Activated CD8-positive, alpha-beta T cell treated with anti-CD3 and anti-CD28 coated beads, Interleukin-2, amount 10 ng/mL, durations not matched to agents 7 days and 5 days (primary cell): Measurements from ENCODE around the gene FARP2. TPM values are rescaled to one million over a fixed set of nuclear protein-coding genes. Genes with fewer than 3 reads are reported as not detected.
A peak's percentile ranks its signal among the peaks of the same experiment; 100 is the strongest.
"Not testable (repeated sequence)": the region's sequence is repeated elsewhere in the genome, so short reads cannot be mapped to it uniquely, and the experiment has no call there.

Source experiments
- ATAC-seq: fragments of 150-1000 bp; cut with Tn5 transposase; one replicate; pipeline ENCODE4 v1.10.0; 2021; ENCODE audit warnings: moderate library complexity
- CTCF ChIA-PET: fragments of 350-600 bp; sonication (Branson Sonifier 250); formaldehyde crosslinking; loops from one replicate; lab custom pipeline; 2021; ENCODE audit warnings: antibody characterized with exemption; lab: Charles Lee
- POLR2A ChIA-PET: fragments of 350-600 bp; sonication (Branson Sonifier 250); formaldehyde crosslinking; loops from one replicate; lab custom pipeline; 2021; ENCODE audit warnings: antibody characterized with exemption; lab: Charles Lee
- DNase-seq: peaks from one replicate; pipeline ENCODE4 v3.0.0-alpha.2; 2020
- H3K27ac Mint-ChIP-seq: one replicate; pipeline ENCODE4 v1.8.0; 2021; ENCODE audit warnings: mild to moderate bottlenecking, mixed read lengths
- H3K27me3 Mint-ChIP-seq: one replicate; pipeline ENCODE4 v1.8.0; 2021; ENCODE audit warnings: low read depth, mixed read lengths
- H3K36me3 Mint-ChIP-seq: one replicate; pipeline ENCODE4 v1.8.0; 2021; ENCODE audit warnings: low read depth, mixed read lengths
- H3K4me1 Mint-ChIP-seq: one replicate; pipeline ENCODE4 v1.8.0; 2021; ENCODE audit warnings: low read depth, mixed read lengths
- H3K4me3 Mint-ChIP-seq: one replicate; pipeline ENCODE4 v1.8.0; 2021; ENCODE audit warnings: mild to moderate bottlenecking, mixed read lengths
- H3K9me3 Mint-ChIP-seq: one replicate; pipeline ENCODE4 v1.8.0; 2022; ENCODE audit warnings: mixed read lengths; ENCODE audit not compliant: insufficient read depth
- total RNA-seq, 2 experiments: library from RNA; stranded (reverse); gene quantifications; one replicate each; pipeline ENCODE4 v1.2.3, GENCODE V29; 2021

The FARP2 gene
- total RNA-seq, 2 experiments from 2014 or later: 19.3 to 22.7 TPM

DNA sequence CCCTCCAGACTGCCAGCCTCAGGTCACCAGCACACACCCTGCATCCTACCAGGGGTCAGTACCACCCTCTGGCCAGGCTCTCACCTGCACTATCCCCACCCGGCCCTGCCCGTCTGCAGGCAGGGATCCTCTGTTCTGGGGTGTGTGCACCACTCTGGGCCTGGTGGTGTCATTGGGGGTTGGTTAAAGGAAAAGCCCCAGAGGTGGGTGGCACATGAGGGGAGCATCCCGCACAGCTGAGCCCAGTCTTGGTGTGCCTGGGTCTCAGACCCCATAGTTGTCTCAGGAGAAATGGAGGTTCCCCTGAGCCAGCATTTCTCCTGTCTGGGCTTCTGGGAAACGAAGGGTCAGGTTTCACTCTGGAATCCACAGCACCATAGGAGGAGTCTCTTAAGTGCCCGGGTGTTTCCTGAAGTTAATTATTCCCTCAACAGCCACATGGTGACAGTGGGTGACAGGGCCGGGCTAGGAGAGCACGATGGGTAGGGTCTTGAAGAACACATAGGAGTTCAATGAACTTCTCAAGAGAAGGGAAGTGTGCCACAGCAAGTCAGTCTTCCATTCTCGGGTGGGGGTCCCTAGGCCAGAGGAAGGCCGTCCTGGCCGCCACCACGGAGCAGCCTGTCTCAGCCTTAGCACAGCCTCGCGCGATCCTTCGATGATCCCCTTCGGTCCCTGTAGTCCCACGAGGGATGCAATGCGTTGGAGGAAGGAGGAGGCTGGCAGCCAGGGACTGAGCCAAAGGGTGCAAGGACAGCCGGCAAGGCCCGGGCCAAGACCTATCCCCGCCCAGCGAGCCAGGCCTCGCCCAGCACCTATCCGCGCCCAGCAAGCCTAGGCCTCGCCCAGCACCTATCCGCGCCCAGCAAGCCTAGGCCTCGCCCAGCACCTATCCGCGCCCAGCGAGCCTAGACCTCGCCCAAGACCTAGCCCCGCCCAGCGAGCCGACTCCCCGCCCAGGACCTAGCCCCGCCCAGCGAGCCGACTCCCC lies 1.1 kb upstream of the FARP2 start:
- peaks cover 38% of the 10 kb centered on the region for H3K36me3 Mint-ChIP-seq
- POLR2A ChIA-PET: no interaction called here
- H3K4me3 Mint-ChIP-seq: no peak overlapping the region

DNA sequence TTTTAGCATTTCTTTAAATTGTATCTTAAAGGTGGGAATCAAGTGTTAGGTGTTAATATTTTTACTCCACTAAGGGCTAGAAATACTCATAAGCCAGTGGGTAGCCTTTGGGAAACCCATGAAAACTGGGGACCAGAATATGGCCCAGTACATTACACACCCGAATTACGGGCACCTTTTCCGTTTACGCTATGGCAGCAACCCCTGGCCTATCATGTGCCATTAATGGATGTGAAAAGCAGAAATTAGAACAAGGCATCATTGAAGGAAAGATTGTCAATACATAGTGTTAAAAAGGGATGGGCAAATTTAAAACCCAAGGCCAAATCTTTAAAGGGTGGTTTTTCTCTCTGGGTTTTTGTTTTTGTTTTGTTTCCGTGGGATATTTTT lies 781 bp downstream of the FARP2 start:
- no peaks in the 10 kb centered on the region for H3K9me3 Mint-ChIP-seq
- no peaks in the 10 kb centered on the region for H3K27me3 Mint-ChIP-seq
- peaks cover 27% of the 10 kb centered on the region for H3K36me3 Mint-ChIP-seq
- DNase-seq (no peak), ATAC-seq (no peak)
- ChIA-PET POLR2A (no interaction called here), CTCF (no interaction called here)
- H3K27ac Mint-ChIP-seq: peak overlapping the region; percentile 80
- peaks cover 27% of the 10 kb centered on the region for H3K4me1 Mint-ChIP-seq
- H3K4me3 Mint-ChIP-seq: peak overlapping the region; percentile 71

More for the DNA sequence above, 1.1 kb upstream of the FARP2 start:
- CTCF ChIA-PET: no interaction called here
- Mint-ChIP-seq H3K9me3 (no peaks in the 10 kb centered on the region), H3K27ac (peak overlapping the region; percentile 69), H3K4me1 (peaks cover 27% of the 10 kb centered on the region), H3K27me3 (no peaks in the 10 kb centered on the region)
- ATAC-seq (peak; percentile 28), DNase-seq (peak; percentile 75)

DNA sequence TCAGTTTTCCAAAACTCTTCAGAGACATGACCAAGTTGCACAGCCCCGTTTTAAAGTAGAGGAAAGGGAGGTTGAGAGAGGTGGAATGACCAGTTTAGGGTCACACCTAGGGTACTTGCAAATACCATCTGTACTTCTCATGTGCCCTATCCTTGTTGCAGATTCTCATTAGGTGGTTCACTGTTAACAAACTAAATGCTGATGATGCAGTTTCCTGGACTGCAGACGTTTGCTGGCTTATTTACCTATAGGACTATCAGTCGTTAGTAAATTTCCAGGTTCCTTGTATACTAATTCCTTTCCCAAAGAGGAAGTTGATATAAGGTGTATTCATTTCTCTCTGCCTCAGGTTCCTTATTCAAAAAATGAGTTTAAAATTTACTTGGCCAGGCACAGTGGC lies 1.4 kb downstream of the FARP2 start:
- DNase-seq (no peak), ATAC-seq (no peak)
- peak overlapping the region; percentile 71 for H3K4me3 Mint-ChIP-seq
- H3K27me3 Mint-ChIP-seq: no peaks in the 10 kb centered on the region
- H3K9me3 Mint-ChIP-seq: no peaks in the 10 kb centered on the region
- peaks cover 22% of the 10 kb centered on the region for H3K36me3 Mint-ChIP-seq
- ChIA-PET POLR2A (no interaction called here), CTCF (no interaction called here)
- peaks cover 24% of the 10 kb centered on the region for H3K4me1 Mint-ChIP-seq
- no peak overlapping the region for H3K27ac Mint-ChIP-seq

DNA sequence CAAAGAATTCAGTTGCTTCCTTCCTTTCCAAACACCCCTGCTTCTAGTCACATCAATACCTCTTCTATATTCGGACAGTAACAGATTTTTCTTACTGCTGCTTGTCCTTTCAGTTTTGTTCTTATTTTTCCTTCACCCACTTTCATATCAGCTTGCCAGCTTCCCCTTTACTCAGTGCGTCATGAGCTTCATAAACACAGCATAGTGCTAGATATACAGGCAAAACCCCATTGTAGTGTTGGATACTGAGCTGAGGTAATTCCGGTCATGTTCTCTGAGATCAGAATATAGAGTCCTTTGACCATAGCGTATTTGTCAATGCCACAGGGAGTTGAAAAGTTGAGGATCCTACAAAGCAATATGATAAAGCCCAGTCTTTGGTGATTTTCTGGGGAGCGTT lies 2.4 kb downstream of the FARP2 start:
- CTCF ChIA-PET: no interaction called here
- no peak overlapping the region for H3K4me3 Mint-ChIP-seq
- no peak for ATAC-seq

DNA sequence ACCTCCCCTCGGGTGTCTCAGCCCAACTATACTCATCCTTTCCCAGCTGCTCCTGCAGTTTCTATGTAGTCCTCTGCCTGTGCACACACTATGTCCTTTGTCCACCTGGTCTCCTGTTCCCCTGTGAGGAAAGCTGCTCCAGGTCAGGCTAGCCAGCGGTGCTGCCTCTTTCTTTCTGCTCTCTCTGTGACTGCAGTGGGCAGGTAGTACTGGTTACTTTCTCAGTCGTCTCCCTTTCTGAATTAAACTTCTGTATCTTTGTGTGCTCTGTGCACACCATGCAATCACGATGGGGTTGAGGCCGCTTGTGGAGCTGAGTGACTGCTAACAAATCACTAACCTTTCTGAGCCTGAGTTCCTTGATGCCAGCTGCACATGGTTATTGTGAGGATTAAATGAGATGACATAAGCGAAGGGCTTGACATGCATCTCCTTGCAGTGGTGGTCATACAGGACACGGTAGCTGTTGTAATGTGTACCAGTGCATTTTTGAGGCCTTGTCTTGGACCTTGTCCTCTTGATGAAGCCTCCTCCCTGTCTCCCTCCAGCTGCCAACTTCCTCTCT lies 3.5 kb downstream of the FARP2 start:
- H3K27me3 Mint-ChIP-seq: no peaks in the 10 kb centered on the region
- ChIA-PET CTCF (interaction anchor here (1.0 kb wide), 1 partner anchor 300 kb away, joined by 3 read pairs; no protein-coding TSS in a partner anchor), POLR2A (no interaction called here)
- H3K4me1 Mint-ChIP-seq: peaks cover 26% of the 10 kb centered on the region
- ATAC-seq: no peak
- DNase-seq: no peak
- H3K4me3 Mint-ChIP-seq: no peak overlapping the region
- H3K36me3 Mint-ChIP-seq: peaks cover 5% of the 10 kb centered on the region
- H3K9me3 Mint-ChIP-seq: no peaks in the 10 kb centered on the region
- H3K27ac Mint-ChIP-seq: no peak overlapping the region

More for the DNA sequence above, 2.4 kb downstream of the FARP2 start:
- POLR2A ChIA-PET: interaction anchor here (0.6 to 0.7 kb wide), 2 partner anchors 42 to 737 kb away, joined by 3 read pairs; partner anchors contain the start of gene SEPTIN2
- DNase-seq: no peak
- Mint-ChIP-seq H3K27ac (no peak overlapping the region), H3K4me1 (peaks cover 26% of the 10 kb centered on the region), H3K36me3 (peaks cover 15% of the 10 kb centered on the region), H3K9me3 (no peaks in the 10 kb centered on the region), H3K27me3 (no peaks in the 10 kb centered on the region)

DNA sequence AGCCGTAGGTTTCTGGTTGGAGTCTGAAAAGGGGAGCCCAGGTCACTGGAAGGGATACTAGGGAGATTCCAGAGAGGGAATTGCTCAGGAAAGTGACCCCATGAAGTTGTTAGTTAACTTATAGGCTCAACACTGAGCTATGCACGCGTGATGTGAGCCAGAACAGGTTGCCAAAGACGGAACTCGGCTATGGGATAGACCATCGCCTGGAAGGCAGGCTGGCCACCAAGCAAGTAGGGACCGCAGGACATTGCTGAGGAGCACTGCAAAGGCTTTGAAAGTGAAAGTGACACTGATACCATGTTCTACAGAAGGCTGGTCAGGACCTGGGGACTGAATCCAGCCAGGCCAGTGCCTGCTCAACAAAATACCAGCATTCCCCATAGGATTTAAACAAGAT lies 7.3 kb downstream of the FARP2 start:
- no peak overlapping the region for H3K27ac Mint-ChIP-seq
- no peaks in the 10 kb centered on the region for H3K36me3 Mint-ChIP-seq
- POLR2A ChIA-PET: no interaction called here
- no peak for DNase-seq
- no peak for ATAC-seq
- H3K4me3 Mint-ChIP-seq: no peak overlapping the region
- H3K9me3 Mint-ChIP-seq: no peaks in the 10 kb centered on the region
- H3K27me3 Mint-ChIP-seq: no peaks in the 10 kb centered on the region
- peaks cover 11% of the 10 kb centered on the region for H3K4me1 Mint-ChIP-seq
- CTCF ChIA-PET: no interaction called here

DNA sequence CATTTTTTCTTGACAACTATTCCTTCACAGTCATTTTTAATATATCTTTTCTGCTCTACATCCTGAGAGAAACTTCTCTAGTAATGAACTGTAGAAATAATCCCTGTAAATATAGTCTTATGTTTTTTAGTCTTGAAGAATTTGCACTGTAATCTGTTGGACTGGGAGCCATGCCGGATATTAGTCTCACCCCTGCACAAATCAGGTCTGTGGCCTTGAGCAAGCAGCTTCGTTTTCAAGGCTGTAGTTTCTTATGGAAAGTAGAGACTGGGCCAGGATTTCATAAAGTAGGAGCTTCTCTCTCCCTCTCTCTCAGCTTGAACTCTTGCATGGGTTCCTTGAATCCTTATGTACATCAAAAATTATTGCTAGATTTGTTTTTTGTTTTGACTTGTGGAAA lies 8.7 kb downstream of the FARP2 start:
- Mint-ChIP-seq H3K27me3 (no peaks in the 10 kb centered on the region), H3K4me1 (peaks cover 2% of the 10 kb centered on the region), H3K4me3 (no peak overlapping the region), H3K27ac (no peak overlapping the region), H3K36me3 (no peaks in the 10 kb centered on the region), H3K9me3 (no peaks in the 10 kb centered on the region)
- DNase-seq (no peak), ATAC-seq (no peak)
- POLR2A ChIA-PET: no interaction called here
- CTCF ChIA-PET: no interaction called here

DNA sequence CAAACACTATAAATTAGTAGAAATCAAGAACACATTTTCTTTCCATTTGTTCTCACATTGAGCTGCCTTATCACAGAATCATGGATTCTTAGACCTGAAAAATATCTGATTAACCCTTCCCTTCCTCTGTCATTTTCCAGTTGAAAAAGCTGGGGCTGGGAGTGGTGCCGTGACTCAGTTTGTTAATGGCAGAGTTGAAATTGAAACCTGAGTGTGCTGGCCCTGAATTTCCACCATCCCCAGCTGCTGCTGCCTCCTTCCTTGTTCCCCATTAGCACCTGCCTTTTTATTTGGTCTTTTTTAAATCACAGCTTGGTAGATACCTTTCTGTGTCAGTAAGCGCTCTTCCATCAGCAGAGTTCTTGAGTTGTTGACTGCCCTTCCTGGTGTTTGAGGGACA lies 10.6 kb downstream of the FARP2 start:
- Mint-ChIP-seq H3K9me3 (no peaks in the 10 kb centered on the region), H3K36me3 (no peaks in the 10 kb centered on the region), H3K27me3 (no peaks in the 10 kb centered on the region), H3K4me1 (peaks cover 2% of the 10 kb centered on the region), H3K27ac (no peak overlapping the region), H3K4me3 (no peak overlapping the region)
- DNase-seq: no peak
- ATAC-seq: no peak
- ChIA-PET CTCF (no interaction called here), POLR2A (interaction anchor here (0.7 kb wide), 1 partner anchor 219 kb away, joined by 3 read pairs; no protein-coding TSS in a partner anchor)

DNA sequence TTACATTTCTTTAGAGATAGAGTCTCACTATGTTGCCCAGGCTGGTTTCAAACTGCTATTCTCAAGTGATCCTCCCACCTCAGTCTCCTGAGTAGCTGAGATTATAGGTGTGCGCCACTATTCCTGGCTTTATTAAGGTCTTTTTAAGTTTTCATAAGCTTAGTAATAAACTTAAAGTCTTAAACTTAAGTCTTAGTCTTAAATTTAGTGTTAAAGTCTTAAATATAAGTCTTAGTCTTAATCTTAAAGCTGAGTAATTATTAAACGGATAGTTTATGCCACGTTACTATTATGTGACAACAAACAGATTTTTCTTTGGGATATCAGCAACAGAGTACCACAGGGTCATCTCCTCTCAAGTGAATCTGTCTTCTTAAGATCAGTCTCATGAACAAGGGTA lies 12.6 kb downstream of the FARP2 start:
- Mint-ChIP-seq H3K36me3 (no peaks in the 10 kb centered on the region), H3K27ac (no peak overlapping the region), H3K9me3 (no peaks in the 10 kb centered on the region), H3K4me1 (no peaks in the 10 kb centered on the region), H3K27me3 (no peaks in the 10 kb centered on the region), H3K4me3 (no peak overlapping the region)
- DNase-seq: no peak
- ATAC-seq: no peak
- POLR2A ChIA-PET: interaction anchor here (1.3 kb wide), 1 partner anchor 244 kb away, joined by 3 read pairs; no protein-coding TSS in a partner anchor
- CTCF ChIA-PET: interaction anchor here (1.0 kb wide), 1 partner anchor 23 kb away, joined by 4 read pairs; no protein-coding TSS in a partner anchor

DNA sequence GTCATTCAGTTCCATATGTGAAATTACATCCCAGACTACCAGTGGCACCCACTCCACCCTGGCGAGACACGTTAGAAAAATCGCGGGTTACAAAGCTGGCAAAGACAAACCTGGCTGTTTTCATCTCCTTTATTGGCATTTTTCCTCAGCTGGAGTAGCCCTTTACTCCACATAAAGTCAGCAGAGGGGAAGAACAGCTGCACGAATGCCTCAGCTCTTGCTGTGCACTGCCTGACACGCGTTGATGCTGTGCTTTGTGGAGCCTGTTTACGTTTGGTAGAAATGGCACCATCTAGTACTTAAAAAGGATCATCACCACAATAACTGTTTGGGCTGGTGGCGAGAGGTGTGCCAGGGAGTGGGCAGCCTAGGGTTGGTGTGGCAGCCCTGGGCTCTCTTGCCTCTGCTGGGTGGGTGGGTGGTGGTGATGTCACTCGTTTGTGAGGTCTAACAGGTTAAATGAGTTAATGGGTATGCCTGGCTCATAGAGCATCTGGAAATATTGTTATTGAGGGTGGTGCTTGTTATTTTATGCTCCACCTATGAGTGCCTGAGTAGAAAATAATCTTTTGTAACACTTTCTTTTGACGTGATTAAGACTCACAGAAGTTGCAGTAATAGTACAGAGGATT lies 16.4 kb downstream of the FARP2 start:
- ChIA-PET CTCF (no interaction called here), POLR2A (no interaction called here)
- ATAC-seq (no peak), DNase-seq (no peak)
- no peaks in the 10 kb centered on the region for H3K27me3 Mint-ChIP-seq
- peaks cover 10% of the 10 kb centered on the region for H3K36me3 Mint-ChIP-seq
- no peaks in the 10 kb centered on the region for H3K4me1 Mint-ChIP-seq
- no peak overlapping the region for H3K27ac Mint-ChIP-seq
- no peak overlapping the region for H3K4me3 Mint-ChIP-seq
- no peaks in the 10 kb centered on the region for H3K9me3 Mint-ChIP-seq

DNA sequence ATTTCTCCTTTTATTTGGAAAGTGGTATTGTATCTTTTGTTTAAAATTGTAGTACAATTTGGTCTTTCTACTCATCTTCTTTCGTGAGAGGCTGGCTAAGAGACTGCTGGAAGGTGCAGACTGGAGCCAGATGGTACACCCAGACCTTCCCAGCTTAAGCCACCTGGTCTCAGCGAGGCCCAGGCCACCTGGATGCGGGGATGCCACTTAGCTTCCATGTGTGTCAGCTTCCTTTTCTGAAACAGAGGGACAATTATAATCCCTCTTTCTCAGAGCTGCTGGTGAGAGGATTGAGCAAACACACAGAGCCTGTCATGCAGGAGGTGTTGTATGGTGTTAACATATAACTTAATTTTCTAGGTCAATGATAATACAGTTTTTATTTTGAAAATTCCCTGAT lies 17.4 kb downstream of the FARP2 start:
- no peak for ATAC-seq
- Mint-ChIP-seq H3K9me3 (no peaks in the 10 kb centered on the region), H3K4me3 (no peak overlapping the region), H3K36me3 (peaks cover 10% of the 10 kb centered on the region), H3K27ac (no peak overlapping the region), H3K4me1 (no peaks in the 10 kb centered on the region), H3K27me3 (no peaks in the 10 kb centered on the region)
- no peak for DNase-seq
- ChIA-PET POLR2A (no interaction called here), CTCF (no interaction called here)

DNA sequence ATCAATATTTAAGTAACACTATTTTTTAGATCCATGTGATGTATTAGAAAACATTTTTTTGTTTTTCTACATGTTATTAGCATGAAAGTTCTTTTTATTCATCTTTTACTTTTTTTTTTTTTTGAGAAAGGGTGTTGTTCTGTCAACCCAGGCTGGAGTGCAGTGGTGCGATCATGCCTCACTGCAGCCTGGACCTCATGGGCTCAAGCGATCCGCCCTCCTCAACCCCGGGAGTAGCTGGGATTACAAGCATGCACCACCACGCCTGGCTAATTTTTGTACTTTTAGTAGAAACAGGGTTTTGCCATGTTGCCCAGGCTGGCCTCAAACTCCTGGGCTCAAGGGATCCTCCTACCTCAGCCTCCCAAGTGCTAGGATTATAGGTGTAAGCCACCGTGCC lies 17.8 kb downstream of the FARP2 start:
- H3K36me3 Mint-ChIP-seq: peaks cover 12% of the 10 kb centered on the region
- DNase-seq, POLR2A ChIA-PET, H3K27me3 Mint-ChIP-seq, CTCF ChIA-PET, H3K4me3 Mint-ChIP-seq, H3K9me3 Mint-ChIP-seq, H3K4me1 Mint-ChIP-seq, ATAC-seq, H3K27ac Mint-ChIP-seq: not testable (repeated sequence)
